ENCODE results near the gene KIF5C.

The KIF5C gene

DNA sequence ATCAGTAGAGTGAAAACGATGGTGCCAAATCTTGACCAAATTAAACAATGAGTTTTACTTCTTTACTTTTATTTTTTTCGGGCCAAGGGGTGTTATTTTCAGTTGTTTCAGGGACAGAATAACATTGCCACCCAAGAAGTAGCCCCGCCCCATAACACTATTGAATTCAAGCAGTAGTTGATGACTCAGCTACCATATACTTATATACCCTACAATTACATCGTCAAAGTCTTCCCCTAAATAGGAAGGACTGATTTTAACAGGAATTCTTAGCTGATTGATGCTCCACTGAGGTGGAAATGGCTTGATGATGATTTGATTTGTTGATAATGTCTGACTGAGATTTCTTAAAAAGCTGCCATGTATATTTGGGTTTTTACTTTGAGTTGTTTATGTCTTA, 188.2 kb downstream of the KIF5C start:
- DNase-seq (ENCODE audit: insufficient read length, low spot score) = no peak
- no peak for FAIRE-seq
- no peak for TF ChIP-seq POLR2A (IDR thresholded peaks at IDR 0.05; ENCODE audit: low read depth, low read length)

DNA sequence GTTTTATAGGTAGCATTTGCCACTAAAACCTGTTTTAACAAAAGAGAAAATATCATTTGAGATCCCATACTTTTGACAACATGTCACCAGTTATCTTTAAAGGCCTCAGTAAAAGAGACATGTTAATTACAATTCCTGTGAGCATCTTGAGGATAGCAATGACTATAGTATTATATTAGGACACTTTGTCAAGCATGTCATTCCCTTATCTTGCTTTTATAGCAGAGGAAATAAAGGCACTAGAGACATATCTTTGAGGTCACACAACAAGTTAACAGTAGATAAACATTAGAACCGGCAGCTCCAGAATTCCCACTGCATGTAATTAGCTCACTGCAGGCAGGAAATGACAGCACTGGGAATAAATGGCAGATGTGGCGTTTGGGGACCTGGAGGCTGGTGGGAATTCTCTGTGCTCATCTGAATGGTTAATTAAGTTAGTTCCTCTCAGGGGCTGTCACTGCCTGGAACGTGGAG, 189.4 kb downstream of the KIF5C start:
- TF ChIP-seq POLR2A (IDR thresholded peaks at IDR 0.05; ENCODE audit: low read depth, low read length) = no peak
- FAIRE-seq (no peak), DNase-seq (ENCODE audit: insufficient read length, low spot score) (no peak)

DNA sequence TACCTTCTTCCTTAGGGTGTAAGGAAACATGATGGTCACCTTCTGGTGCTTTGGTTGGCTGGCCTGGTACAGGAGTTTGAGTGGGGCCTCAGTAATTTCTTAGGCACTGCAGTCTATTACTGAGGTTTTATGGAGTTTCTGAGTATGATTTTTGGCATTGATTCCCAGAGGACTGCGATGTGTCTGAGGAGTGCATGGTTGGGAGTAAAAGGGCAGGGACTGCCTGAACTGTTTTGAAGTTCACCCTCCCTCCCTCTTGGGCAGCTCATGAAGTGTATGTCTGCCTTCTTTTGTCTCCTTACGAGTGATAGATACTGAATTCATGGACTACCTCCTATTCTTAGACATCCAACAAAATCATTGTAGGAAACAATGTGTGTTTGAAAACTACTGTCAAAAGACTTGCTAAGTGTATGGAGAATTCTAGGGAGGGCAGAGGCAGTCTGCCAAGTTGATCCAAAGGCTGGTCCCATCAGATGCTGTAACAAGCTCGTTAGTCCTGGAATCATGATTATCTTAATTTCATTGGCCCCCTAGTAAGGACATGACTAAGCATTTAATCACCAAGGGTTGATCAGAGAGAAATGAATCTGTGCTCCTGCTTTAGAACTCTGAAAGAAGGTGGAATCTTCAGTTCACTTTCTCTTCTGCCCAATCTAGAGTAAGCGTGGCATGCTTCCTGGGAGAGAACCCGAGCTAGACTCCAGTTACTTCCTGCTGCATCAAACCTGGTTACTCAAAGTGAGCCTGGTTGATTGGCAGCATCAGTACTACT, 190.0 kb downstream of the KIF5C start:
- FAIRE-seq (no peak), DNase-seq (ENCODE audit: insufficient read length, low spot score) (no peak)

DNA sequence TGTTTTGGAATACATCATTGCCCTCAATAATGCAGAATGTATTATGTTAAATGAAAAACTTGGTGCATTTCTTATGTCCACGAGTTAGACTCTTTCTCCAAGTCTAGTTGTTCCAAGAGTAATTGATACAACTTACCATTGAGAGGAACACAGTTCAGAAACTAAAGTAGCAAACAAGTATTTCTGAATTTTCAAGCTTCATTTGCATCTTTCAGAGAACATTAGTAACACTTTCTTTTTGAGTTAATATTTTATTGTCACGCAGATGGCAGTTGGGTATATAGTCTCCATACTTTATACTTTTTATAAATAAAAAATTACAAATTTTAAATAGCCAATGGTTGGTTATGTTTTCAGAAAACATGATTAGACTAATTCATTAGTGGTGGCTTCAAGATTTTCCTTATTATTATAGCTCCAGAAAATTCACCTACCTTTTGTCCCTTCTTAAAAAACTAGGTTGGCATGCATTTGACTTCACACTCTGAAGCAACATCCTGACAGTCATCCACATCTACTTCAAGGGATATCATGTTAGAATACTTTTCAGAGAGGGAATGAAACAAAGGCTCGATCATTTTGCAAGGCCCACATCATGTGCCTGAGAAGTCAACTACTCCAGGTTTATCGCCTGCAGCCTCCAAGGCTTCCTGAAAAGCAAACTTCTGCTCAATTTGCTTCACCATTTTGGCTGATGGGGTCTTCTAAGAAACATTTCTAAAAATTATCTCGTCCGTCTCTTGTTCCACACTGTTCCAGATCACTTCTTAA, 193.4 kb downstream of the KIF5C start:
- FAIRE-seq (no peak), DNase-seq (ENCODE audit: insufficient read length, low spot score) (no peak)
- TF ChIP-seq POLR2A (IDR thresholded peaks at IDR 0.05; ENCODE audit: low read depth, low read length) = no peak

More for the DNA sequence above, 190.0 kb downstream of the KIF5C start:
- TF ChIP-seq POLR2A (IDR thresholded peaks at IDR 0.05; ENCODE audit: low read depth, low read length) = no peak

GRCh38 chr2:149068996-149069888, 194.2 kb downstream of the KIF5C start:
- no peak for FAIRE-seq
- no peak for TF ChIP-seq POLR2A (IDR thresholded peaks at IDR 0.05; ENCODE audit: low read depth, low read length)
- DNase-seq (ENCODE audit: insufficient read length, low spot score) = no peak

GRCh38 chr2:149070681-149071320, 195.8 kb downstream of the KIF5C start:
- DNase-seq (ENCODE audit: insufficient read length, low spot score) (no peak), FAIRE-seq (no peak)
- TF ChIP-seq POLR2A (IDR thresholded peaks at IDR 0.05; ENCODE audit: low read depth, low read length) = no peak

DNA sequence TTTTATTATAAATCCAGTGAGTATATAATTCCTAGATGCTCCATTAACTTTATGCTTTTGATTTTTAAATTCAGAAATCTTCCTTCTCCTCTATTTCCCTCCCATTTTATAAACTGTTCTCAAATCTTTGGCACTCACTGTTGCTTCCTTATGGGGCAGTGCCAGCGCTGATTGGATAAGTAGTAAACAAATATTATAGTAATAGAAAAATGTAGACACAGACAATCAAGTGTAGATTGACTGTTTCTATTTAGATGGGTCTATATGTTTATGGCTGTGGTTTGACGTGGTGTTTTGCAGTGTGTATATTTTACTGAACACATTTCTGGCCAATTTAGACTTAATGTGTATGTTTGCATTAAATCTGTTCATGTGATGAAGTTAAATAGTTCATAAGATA, 200.1 kb downstream of the KIF5C start:
- DNase-seq (ENCODE audit: insufficient read length, low spot score) = no peak
- TF ChIP-seq POLR2A (IDR thresholded peaks at IDR 0.05; ENCODE audit: low read depth, low read length) = no peak
- FAIRE-seq = no peak

DNA sequence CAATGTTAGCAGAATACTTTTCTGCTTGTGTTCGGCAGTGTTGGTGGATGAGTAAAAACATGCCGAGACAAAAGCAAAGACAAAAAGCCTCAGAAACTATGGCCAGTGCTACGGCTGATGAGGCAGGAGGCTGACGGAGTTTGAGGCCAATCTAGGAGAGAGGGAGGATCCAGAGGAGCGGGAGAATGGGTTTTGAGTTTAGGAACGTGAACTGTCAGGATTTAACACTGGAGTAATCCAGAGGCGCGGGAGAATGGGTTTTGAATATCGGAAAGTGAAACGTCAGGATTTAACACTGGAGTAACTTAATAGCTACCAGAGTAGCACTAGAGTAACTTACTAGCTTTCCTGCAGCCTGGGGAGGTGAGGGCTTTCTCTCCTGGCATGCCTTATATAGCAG, 200.8 kb downstream of the KIF5C start:
- DNase-seq (ENCODE audit: insufficient read length, low spot score) (no peak), FAIRE-seq (no peak)

More for the DNA sequence above, 200.8 kb downstream of the KIF5C start:
- no peak for TF ChIP-seq POLR2A (IDR thresholded peaks at IDR 0.05; ENCODE audit: low read depth, low read length)
